ENCODE results near the gene ITM2C.

ITM2C gene

DNA sequence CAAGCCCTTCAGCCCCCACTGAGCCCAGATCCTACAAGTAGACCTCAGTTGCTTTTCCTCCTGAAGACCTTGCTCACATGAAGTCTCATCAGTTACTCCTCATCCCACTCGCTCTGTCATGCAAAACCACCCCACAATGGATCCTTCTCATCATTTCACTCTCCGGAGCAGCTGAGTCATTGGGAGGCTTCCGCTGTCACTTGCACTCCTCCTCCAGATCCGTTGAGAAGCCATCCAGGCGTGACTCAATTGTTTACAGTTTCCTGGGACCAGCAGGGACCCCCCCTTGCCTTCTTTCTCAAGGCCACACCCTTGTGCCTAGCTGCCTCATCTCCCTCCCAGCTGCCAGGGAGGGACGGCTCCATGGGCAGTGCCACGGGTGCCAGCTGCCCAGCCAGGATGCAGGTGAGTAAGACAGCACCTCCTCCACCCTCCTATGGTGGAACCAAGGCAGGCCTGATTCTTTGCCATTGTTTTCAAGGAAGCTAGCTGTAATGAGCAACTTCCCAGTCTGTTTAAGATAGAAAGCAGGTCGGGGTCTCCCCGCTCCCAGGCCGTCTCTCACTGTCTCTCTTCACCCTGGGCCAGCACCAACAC is 44.0 kb downstream of the ITM2C start:
- DNase-seq (ENCODE audit: low spot score), result no peak

DNA sequence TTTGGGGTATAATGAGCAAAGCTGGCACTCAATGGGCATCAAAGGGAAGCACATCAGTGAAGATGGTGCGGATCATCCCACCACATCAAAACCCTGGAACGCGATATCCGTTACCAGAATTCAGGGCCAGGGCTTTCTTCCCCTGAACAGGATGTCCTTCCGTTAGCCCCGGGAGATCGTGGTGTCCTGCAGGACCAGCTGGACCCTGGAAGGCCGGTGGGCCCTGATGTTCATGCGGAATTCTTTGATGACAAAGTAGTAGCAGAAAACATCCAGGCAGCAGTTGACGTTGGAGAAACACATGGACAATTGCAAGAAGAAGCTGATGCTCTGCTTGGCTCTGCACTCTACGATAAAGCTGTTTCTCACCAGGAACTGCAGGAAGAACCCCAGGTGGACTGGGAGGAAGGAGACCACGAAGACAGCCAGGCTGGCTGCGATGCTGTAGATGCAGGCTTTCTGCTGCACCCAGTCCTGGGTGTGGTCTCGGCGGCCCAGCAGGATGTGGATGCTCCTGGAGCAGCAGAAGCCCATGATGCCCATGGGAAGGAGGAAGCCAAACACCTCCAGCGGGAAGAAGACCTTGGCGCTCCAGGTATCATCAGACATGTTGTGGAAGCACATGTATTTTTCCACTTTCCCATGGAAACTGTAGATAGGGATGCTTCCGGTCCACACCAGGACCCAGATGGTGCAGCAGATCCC is 45.3 kb downstream of the ITM2C start:
- DNase-seq (ENCODE audit: low spot score), result no peak

DNA sequence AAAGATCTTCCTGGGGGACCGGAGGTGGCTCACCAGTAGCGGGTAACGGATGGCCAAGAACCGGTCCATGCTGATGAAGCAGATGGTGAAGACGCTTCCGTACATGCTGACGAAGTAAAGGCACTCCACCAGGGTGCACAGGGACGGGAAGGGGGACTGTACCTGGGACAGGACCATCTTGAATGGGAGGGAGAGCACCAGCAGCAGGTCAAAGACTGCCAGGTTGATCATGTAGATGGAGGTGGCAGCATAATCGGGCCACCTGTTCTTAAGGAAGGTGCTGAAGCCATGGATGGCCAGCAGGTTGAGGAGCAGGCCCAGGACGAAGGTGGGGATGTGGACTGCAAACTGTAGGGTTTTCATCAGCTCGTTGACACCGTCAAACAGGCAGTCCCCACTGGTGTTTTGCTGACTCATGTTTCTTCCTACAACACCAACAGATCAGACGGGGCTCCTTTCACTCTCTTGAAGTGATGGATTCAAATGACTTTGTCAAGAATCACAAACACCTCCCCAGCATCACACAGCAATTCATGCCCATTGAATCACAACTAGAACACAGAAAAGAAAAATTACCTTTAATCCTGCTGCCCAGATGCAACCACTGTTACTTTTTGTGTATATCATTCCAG is 45.9 kb downstream of the ITM2C start:
- DNase-seq (ENCODE audit: low spot score), result no peak

GRCh38 chr2:230912046-230912445 is 47.3 kb downstream of the ITM2C start:
- no peak for DNase-seq (ENCODE audit: low spot score)

DNA sequence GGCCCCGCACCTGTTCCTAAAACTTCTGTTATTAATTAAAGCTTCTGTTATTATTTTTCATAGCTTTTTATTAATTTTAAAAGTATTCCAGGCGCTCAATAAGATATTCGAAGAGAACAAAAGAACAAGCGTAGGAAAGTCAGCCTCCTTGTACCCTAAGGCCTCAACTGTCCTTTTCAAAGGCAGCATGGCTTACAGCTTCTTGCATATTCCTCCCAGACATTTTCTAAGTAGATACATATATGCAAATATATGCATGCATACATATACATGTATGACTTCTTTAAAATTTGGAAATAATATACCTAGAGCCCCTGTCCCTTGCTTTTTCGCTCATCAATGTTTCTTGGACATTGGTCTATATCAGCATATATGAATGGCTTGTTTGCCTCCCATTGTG is 48.0 kb downstream of the ITM2C start:
- no peak for DNase-seq (ENCODE audit: low spot score)

DNA sequence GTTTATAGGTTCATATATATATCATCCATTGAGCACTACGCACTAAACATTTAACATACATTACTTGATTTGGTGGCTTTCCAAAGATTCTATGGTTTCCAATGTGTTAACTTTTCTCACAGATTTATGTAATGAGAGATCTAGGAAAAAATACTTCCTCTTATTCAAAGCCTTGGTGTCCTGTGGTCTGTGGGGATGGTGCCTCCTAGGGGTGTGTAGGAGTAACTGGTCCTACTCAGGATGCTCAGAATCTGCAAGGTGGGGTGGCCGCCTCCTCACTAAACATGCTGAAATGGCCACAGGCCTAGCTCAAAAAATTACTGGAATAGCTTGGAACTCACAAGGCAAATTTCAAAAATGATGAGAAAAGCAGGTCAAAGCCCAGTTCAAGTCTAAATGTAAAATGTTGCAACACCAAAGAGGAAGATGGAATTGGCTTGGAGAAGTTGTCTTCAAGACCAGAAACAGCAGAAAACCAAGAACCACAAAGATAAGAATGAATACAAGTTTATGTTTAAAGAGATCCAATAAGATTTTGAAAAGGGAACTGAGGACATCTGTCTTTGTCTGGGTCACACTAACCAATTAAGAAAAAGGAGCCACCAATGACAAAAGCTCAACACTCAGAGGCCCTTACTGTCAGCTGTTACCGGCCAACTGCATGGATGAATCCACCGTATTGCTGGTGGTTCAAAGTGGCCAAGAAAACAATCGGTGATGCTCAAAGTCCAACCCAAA is 48.8 kb downstream of the ITM2C start:
- peak; percentile 42 for DNase-seq (ENCODE audit: low spot score)

- no peak for DNase-seq (ENCODE audit: low spot score)
Measured at GRCh38 chr2:230914886-230915285, 50.1 kb downstream of the ITM2C start.

- DNase-seq (ENCODE audit: low spot score), result no peak
Measured at GRCh38 chr2:230915319-230915718, 50.6 kb downstream of the ITM2C start.

DNA sequence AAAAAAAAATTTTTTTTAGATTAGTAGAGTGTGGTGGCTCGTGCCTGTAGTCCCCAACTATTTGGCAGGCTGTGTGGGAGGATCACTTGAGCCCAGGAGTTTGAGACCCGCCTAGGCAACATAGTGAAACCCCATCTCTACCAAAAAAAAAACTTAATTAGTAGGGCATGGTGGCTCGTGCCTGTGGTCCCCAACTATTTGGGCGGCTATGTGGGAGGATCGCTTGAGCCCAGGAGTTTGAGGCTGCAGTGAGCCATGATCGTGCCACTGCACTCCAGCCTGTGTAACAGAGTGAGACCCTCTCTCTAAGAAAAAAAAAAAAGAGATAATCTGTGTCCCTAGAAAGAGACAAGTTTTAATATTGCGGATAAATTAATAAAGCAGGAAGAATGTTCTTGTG is 51.5 kb downstream of the ITM2C start:
- no peak for DNase-seq (ENCODE audit: low spot score)

- no peak for DNase-seq (ENCODE audit: low spot score)
Measured at GRCh38 chr2:230919240-230919639, 54.5 kb downstream of the ITM2C start.

- DNase-seq (ENCODE audit: low spot score), result no peak
Measured at GRCh38 chr2:230919681-230920080, 54.9 kb downstream of the ITM2C start.

DNA sequence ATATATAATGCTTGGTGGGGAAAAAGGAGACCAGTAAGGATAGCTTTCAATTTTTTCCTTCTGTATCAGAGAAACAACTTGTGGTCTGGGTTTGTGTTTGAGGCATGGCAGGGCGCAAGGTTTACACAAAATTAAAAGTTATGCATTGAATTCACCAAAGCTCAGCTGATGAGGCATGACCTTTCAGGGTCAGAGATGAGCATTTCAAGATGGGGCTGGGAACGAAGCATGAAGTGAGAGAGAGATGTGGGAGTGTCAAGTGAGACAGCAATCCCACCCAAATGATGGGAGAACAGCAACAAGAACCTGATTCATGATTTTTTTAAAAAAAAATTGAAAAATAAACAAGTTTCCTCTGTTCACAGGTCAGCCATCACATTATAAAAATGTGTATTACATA is 55.4 kb downstream of the ITM2C start:
- DNase-seq (ENCODE audit: low spot score), result no peak

GRCh38 chr2:230921806-230922595 is 57.3 kb downstream of the ITM2C start:
- no peak for DNase-seq (ENCODE audit: low spot score)

DNA sequence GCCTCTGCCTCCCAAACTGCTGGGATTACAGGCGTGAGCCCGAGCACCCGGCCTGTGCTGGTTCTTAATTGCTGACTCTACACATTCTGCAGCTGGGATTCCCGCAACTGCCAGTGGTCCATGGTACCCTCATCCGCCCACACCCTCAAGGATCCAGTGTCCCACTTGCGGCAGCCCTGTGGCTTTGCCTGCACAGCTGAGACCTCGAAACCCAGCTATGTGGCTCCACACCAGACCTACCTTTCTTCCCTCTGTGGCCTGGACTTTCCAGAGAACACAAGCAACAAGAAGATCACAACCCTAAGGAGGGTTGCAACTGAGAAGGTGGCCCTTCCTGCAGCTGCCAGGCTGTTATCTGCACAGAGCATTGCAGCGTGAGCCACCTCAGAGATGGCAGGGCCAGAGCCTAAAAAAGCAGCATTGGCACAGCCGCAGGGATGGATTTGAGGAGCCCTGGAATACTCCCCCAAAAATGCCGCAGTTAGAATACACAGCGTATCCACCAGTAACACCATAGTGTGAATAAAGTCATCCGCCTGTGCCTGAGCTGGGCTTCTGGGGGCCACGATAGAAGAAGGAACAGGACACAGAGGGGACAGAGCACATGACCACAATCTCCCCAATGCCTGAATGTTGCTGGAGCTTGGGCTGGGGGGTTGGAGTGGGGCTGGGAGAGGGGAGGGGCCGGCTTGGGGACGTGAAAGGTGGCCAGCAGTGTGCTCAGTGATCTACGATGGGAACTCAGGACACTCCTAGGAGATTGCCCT is 58.4 kb downstream of the ITM2C start:
- no peak for DNase-seq (ENCODE audit: low spot score)

DNA sequence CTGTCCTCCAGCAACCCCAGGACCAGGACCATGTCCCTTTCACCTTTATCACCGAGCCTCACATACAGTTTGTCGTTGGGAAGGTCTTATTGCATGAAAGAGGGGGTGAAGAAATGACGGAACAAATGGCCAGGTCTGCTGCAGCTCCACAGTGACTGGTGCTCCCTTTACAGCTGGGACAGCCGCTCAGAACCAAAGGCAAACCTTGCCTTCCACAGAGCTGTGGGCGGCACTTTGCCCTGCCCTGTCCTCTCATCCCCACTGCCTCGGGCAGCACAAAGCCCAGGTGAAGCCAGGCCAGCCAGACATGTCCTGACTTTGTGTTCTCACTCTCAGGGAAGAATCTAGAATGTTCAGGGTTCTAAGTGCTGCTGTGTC is 59.3 kb downstream of the ITM2C start:
- no peak for DNase-seq (ENCODE audit: low spot score)

GRCh38 chr2:230924470-230925341 is 60.0 kb downstream of the ITM2C start, which contains the start of gene GPR55:
Gene GPR55, minus strand, starts transcription at chr2:230925242. Its CDS starts 14,280 bp downstream, at chr2:230910962.
- DNase-seq (ENCODE audit: low spot score), result peak; percentile 30

- DNase-seq (ENCODE audit: low spot score), result no peak
Measured at GRCh38 chr2:230925443-230925878, 60.7 kb downstream of the ITM2C start.

DNA sequence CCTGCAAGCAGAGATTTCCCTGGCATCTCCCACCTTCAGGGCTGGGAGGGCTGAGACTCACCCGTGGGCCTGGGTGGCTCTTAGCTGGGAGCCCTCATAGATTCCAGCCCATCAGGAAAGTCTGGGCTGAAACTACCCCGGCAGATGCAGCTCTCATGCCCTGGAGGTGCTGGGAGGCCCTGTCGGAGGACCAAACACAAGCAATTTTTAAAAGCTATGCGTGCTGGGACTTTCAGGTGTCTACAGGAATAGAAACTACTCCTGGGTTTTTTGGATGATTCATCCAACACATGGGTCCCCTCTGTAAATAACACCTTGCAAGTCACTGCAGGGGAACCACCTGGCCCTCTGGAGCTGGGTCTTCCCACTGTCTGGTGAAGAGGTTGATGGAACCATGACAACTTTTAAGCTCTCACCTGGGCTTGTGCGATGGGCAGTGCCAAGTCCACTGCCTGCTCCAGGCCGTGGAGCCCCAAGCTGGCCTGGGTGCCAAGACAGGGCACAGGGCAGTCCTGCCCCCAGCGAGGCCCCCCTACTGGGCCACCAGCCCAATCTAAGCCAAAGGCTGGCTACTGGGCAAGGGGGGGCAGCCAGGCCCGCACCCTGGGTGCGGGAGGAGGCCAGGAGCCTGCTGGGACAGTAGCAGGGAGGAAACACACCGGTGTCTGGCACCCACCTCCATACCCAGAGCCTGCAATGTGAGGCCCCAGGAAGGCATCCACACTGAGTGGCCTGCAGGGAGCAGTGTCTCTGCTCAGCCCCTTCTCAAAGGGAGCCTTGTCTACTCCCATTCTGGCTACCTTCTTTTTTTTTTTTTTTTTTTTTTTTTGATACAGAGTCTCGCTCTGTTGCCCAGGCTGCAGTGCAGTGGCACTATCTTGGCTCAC is 61.4 kb downstream of the ITM2C start:
- DNase-seq (ENCODE audit: low spot score), result no peak

DNA sequence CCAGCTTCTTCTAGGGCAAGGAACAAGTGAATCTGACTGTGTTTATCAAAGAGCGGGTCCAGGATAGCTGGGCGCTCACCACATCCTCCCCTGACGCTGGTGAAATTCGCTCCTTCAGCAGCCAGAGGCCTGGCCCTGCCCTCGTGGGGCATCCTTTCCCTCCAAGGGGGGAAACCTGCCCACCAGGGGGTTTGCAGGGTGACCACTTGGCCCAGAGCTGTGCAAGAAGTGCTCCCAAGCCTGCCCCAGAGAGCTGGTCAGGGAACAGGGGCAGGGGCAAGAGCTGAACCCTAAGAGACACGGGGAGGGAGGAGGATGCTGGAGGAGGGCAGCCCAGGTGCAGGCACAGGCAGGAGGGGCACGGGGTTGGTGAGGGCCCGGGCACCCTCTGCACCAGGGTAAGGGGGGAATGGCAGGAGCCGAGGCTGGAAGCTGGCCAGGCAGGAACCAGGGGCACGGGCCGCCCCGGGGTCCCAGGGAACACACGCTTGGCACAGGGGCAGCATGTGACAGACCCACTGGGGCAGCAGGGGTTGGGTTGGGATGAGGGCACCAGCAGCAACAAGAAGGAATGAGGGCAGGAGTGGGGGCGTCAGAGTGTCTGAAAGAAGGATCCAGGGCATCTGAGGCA is 63.1 kb downstream of the ITM2C start:
- no peak for DNase-seq (ENCODE audit: low spot score)
